ENCODE data around the gene ZBTB24. TPM values are rescaled to one million over a fixed set of nuclear protein-coding genes. Genes with fewer than 3 reads are reported as not detected.
A peak's percentile ranks its signal among the peaks of the same experiment; 100 is the strongest.

Gene ZBTB24
- total and polyA plus RNA-seq, 2 of the 13 experiments (the other 11 are each of a cell fraction or from before 2014, with no cell fraction given), result 1.5 to 6.2 TPM

GRCh38 chr6:109441069-109441816, 41.8 kb downstream of the ZBTB24 start (continued):
- TF ChIP-seq NFE2 (CRISPR knock-in tag; IDR thresholded peaks at IDR 0.05), result no peak
- no peak for TF ChIP-seq ZKSCAN1 (IDR thresholded peaks at IDR 0.05; ENCODE audit: low read length)
- TF ChIP-seq ATF6 (CRISPR knock-in tag; conservative IDR thresholded peaks at IDR 0.05), result no peak
- no peak for TF ChIP-seq ZNF570 (CRISPR knock-in tag; IDR thresholded peaks at IDR 0.05; ENCODE audit: borderline replicate concordance)
- TF ChIP-seq GATAD2A (CRISPR knock-in tag; IDR thresholded peaks at IDR 0.05), result 0 out of 2 replicates have a peak, but pooled peaks have one; percentile 4
- TF ChIP-seq ZNF800 (CRISPR knock-in tag; IDR thresholded peaks at IDR 0.05), result no peak
- no peak for TF ChIP-seq MED8 (CRISPR knock-in tag; IDR thresholded peaks at IDR 0.05; ENCODE audit: insufficient replicate concordance)
- TF ChIP-seq ZNF704 (CRISPR knock-in tag; IDR thresholded peaks at IDR 0.05; ENCODE audit: borderline replicate concordance), result no peak
- no peak for TF ChIP-seq ZMAT5 (CRISPR knock-in tag; IDR thresholded peaks at IDR 0.05; ENCODE audit: borderline replicate concordance, low read depth)
- no peak for TF ChIP-seq ZFP36L2 (CRISPR knock-in tag; IDR thresholded peaks at IDR 0.05)
- TF ChIP-seq BRF2 (CRISPR knock-in tag; IDR thresholded peaks at IDR 0.05), result no peak
- no peak for TF ChIP-seq CBX2 (IDR thresholded peaks at IDR 0.05; ENCODE audit: low read depth, low read length)
- no peak for TF ChIP-seq CBX2 (CRISPR knock-in tag; IDR thresholded peaks at IDR 0.05; ENCODE audit: low read depth)
- no peak for TF ChIP-seq ZBTB43 (CRISPR knock-in tag; conservative IDR thresholded peaks at IDR 0.05)
